Tibial nerve (tissue), 4 donors: ENCODE measurements around the gene JMJD1C.

Experiments
- CTCF ChIP-seq, 5 experiments: fragments of 200-600 bp in 3 of 5; fragments of 450-650 bp in 2 of 5; sonication (generic) in 3 of 5; IDR thresholded peaks; one replicate each; pipeline ENCODE4 v1.5.1; 2016 to 2019; ENCODE audit warnings: antibody characterized with exemption in 5 of 5, mild to moderate bottlenecking in 3 of 5, moderate library complexity in 2 of 5
- EP300 ChIP-seq, 2 donors: sonication (generic); formaldehyde crosslinking; IDR thresholded peaks; one replicate each; pipeline ENCODE4 v1.6.1; 2017; ENCODE audit warnings: antibody characterized with exemption in 2 of 2, mild to moderate bottlenecking in 1 of 2
- POLR2A ChIP-seq, 2 donors: fragments of 450-650 bp; IDR thresholded peaks; one replicate each; pipeline ENCODE4 v1.6.1; 2017; ENCODE audit warnings: antibody characterized with exemption in 2 of 2, mild to moderate bottlenecking in 2 of 2, moderate library complexity in 2 of 2

GRCh38 chr10:63504145-63504881 is 38.5 kb upstream of the JMJD1C start:
- no peak for TF ChIP-seq CTCF (IDR thresholded peaks at IDR 0.05)
- no peak for TF ChIP-seq POLR2A (IDR thresholded peaks at IDR 0.05)
- no peak for TF ChIP-seq EP300 (IDR thresholded peaks at IDR 0.05)
